Activated CD4-positive, alpha-beta memory T cell treated with anti-CD3 and anti-CD28 coated beads for 36 hours (primary cell): Measurements from ENCODE around the gene MYCBP2. TPM values are rescaled to one million over a fixed set of nuclear protein-coding genes. Genes with fewer than 3 reads are reported as not detected.

Experiments
- CTCF ChIA-PET: fragments of 350-600 bp; sonication (Branson Sonifier 250); formaldehyde crosslinking; loops from one replicate; lab custom pipeline; 2021; ENCODE audit warnings: antibody characterized with exemption, inconsistent platforms; lab: Charles Lee
- POLR2A ChIA-PET: fragments of 350-600 bp; sonication (Branson Sonifier 250); formaldehyde crosslinking; loops from one replicate; lab custom pipeline; 2021; ENCODE audit warnings: antibody characterized with exemption; lab: Charles Lee
- DNase-seq: peaks from one replicate; pipeline ENCODE4 v3.0.0-alpha.2; 2020
- H3K27ac Mint-ChIP-seq: one replicate; pipeline ENCODE4 v1.8.0; 2021; ENCODE audit warnings: mixed read lengths
- H3K27me3 Mint-ChIP-seq: one replicate; pipeline ENCODE4 v1.8.0; 2021; ENCODE audit warnings: mixed read lengths
- H3K36me3 Mint-ChIP-seq: one replicate; pipeline ENCODE4 v1.8.0; 2021; ENCODE audit warnings: mixed read lengths
- H3K4me1 Mint-ChIP-seq: one replicate; pipeline ENCODE4 v1.8.0; 2021; ENCODE audit warnings: low read depth, mixed read lengths
- H3K4me3 Mint-ChIP-seq: one replicate; pipeline ENCODE4 v1.8.0; 2021; ENCODE audit warnings: mild to moderate bottlenecking, mixed read lengths
- H3K9me3 Mint-ChIP-seq: one replicate; pipeline ENCODE4 v1.8.0; 2021; ENCODE audit warnings: mixed read lengths
- intact Hi-C: fragments of 100-400 bp; cut with micrococcal nuclease; formaldehyde crosslinking; loops from one replicate; pipeline ENCODE4 v1.15.1; 2023
- total RNA-seq, 2 experiments: library from RNA; stranded (reverse); gene quantifications; one replicate each; pipeline ENCODE4 v1.2.3, GENCODE V29; 2021

MYCBP2 gene
- total RNA-seq, 2 experiments from 2014 or later, result 67.3 to 79.4 TPM

- no peak for DNase-seq
- no peaks in the 10 kb centered on the region for H3K4me1 Mint-ChIP-seq
- ChIA-PET POLR2A (no interaction called here), CTCF (interaction anchor here (0.6 kb wide), 1 partner anchor 8 kb away, joined by 3 read pairs; no protein-coding TSS in a partner anchor)
- no peaks in the 10 kb centered on the region for H3K27me3 Mint-ChIP-seq
- H3K36me3 Mint-ChIP-seq, result peaks cover 44% of the 10 kb centered on the region
- intact Hi-C loops, result loop anchor here (10.0 kb wide), 1 partner anchor 335 kb away; no protein-coding TSS in a partner anchor
- no peak overlapping the region for H3K27ac Mint-ChIP-seq
- no peak overlapping the region for H3K4me3 Mint-ChIP-seq
- no peaks in the 10 kb centered on the region for H3K9me3 Mint-ChIP-seq
Measured at GRCh38 chr13:77139306-77139705, 187.6 kb downstream of the MYCBP2 start.

DNA sequence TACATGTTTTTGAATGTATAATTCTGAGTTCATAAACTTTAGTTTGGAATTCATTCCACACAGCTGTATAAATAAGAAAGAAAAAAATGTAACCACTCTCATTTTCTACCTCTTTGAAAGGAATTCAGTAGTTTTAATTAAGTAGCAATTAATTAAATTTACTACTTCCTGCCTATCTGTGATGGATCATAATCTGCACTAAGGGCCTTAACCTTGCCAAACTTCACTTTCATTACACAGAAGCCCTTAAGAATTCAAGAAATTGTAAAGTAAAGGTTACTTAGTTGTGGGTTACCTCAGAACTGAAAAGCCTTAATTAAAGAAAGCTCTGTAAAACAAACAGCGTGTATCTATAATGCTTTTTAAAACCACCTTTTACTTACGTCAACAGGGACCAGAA is 188.1 kb downstream of the MYCBP2 start:
- intact Hi-C loops, result loop anchor here (10.0 kb wide), 1 partner anchor 336 kb away; no protein-coding TSS in a partner anchor
- POLR2A ChIA-PET, result no interaction called here
- H3K36me3 Mint-ChIP-seq, result peaks cover 43% of the 10 kb centered on the region

GRCh38 chr13:77136902-77137420 is 189.9 kb downstream of the MYCBP2 start:
- intact Hi-C loops, result loop anchor here (10.0 kb wide), 1 partner anchor 338 kb away; no protein-coding TSS in a partner anchor
- Mint-ChIP-seq H3K27ac (no peak overlapping the region), H3K9me3 (no peaks in the 10 kb centered on the region), H3K36me3 (peaks cover 45% of the 10 kb centered on the region), H3K4me1 (no peaks in the 10 kb centered on the region), H3K4me3 (no peak overlapping the region), H3K27me3 (no peaks in the 10 kb centered on the region)
- ChIA-PET POLR2A (no interaction called here), CTCF (no interaction called here)
- DNase-seq, result no peak

More for the DNA sequence above, 188.1 kb downstream of the MYCBP2 start:
- Mint-ChIP-seq H3K4me3 (no peak overlapping the region), H3K27ac (no peak overlapping the region), H3K4me1 (no peaks in the 10 kb centered on the region), H3K27me3 (no peaks in the 10 kb centered on the region), H3K9me3 (no peaks in the 10 kb centered on the region)
- CTCF ChIA-PET, result no interaction called here
- DNase-seq, result no peak

DNA sequence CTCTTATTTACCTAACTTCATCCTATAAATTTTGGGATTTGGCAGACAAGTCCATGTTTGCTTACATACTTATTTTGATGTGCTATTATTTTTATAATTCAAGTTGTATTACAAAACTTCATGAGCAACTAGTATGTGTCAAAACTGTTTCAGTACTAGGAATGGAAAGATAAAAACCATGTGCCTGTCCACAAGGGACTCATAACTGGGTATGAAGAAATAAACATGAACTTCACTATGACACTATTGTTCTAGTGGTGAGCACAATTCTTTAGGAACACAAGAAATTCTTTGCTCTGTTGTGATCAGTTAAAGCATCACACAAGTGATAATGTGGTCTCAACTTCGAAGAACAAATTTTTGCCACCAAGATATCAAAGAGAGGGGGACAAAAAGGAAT is 202.5 kb downstream of the MYCBP2 start:
- CTCF ChIA-PET, result no interaction called here
- intact Hi-C loops, result no loop called here
- H3K4me1 Mint-ChIP-seq, result no peaks in the 10 kb centered on the region

GRCh38 chr13:77118134-77118533 is 208.8 kb downstream of the MYCBP2 start:
- no peaks in the 10 kb centered on the region for H3K27me3 Mint-ChIP-seq
- H3K4me3 Mint-ChIP-seq, result no peak overlapping the region
- no peaks in the 10 kb centered on the region for H3K9me3 Mint-ChIP-seq
- POLR2A ChIA-PET, result no interaction called here
- no peak for DNase-seq
- intact Hi-C loops, result no loop called here
- no peak overlapping the region for H3K27ac Mint-ChIP-seq
- CTCF ChIA-PET, result interaction anchor here (1.0 to 1.1 kb wide), 2 partner anchors 14 to 17 kb away, joined by 3 read pairs; no protein-coding TSS in a partner anchor
- no peaks in the 10 kb centered on the region for H3K4me1 Mint-ChIP-seq
- peaks cover 41% of the 10 kb centered on the region for H3K36me3 Mint-ChIP-seq

More for the DNA sequence above, 202.5 kb downstream of the MYCBP2 start:
- no peak for DNase-seq
- POLR2A ChIA-PET, result no interaction called here
- no peak overlapping the region for H3K27ac Mint-ChIP-seq
- H3K4me3 Mint-ChIP-seq, result no peak overlapping the region
- H3K27me3 Mint-ChIP-seq, result no peaks in the 10 kb centered on the region
- no peaks in the 10 kb centered on the region for H3K9me3 Mint-ChIP-seq
- peaks cover 22% of the 10 kb centered on the region for H3K36me3 Mint-ChIP-seq

DNA sequence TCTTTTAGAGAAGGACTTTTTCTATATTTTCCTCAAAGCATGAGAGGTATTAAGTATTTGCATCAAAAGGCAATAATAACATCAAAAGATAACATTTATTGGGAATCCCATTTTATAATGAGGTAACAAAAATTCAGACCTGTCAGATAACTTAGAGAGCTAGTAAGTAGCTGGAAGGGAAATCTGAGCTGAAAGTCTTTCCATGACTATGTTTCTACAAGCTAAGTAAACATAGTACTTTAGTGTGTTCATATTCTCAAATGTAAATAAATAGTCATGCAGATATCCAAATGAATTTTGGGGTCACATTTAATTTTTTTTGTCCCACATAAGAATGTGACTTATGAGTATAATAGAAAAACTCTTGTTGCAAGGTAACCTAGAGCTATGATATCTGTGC is 212.6 kb downstream of the MYCBP2 start:
- Mint-ChIP-seq H3K36me3 (peaks cover 62% of the 10 kb centered on the region), H3K9me3 (peaks cover 15% of the 10 kb centered on the region), H3K27me3 (no peaks in the 10 kb centered on the region), H3K27ac (no peak overlapping the region), H3K4me1 (no peaks in the 10 kb centered on the region), H3K4me3 (no peak overlapping the region)
- ChIA-PET CTCF (interaction anchor here (1.2 kb wide), 1 partner anchor 216 kb away, joined by 3 read pairs; no protein-coding TSS in a partner anchor), POLR2A (no interaction called here)
- DNase-seq, result no peak
- intact Hi-C loops, result no loop called here

GRCh38 chr13:77113496-77113895 is 213.4 kb downstream of the MYCBP2 start:
- H3K4me3 Mint-ChIP-seq, result no peak overlapping the region
- no peak overlapping the region for H3K27ac Mint-ChIP-seq
- no peaks in the 10 kb centered on the region for H3K4me1 Mint-ChIP-seq
- peaks cover 15% of the 10 kb centered on the region for H3K9me3 Mint-ChIP-seq
- CTCF ChIA-PET, result interaction anchor here (1.2 kb wide), 1 partner anchor 217 kb away, joined by 3 read pairs; no protein-coding TSS in a partner anchor
- H3K36me3 Mint-ChIP-seq, result peaks cover 61% of the 10 kb centered on the region
- H3K27me3 Mint-ChIP-seq, result no peaks in the 10 kb centered on the region
- intact Hi-C loops, result no loop called here
- no peak for DNase-seq
- POLR2A ChIA-PET, result no interaction called here

- no peak overlapping the region for H3K4me3 Mint-ChIP-seq
- ChIA-PET CTCF (no interaction called here), POLR2A (interaction anchor here (0.6 kb wide), 1 partner anchor 76 kb away, joined by 3 read pairs; no protein-coding TSS in a partner anchor)
- no peak overlapping the region for H3K27ac Mint-ChIP-seq
- H3K27me3 Mint-ChIP-seq, result no peaks in the 10 kb centered on the region
- peaks cover 16% of the 10 kb centered on the region for H3K36me3 Mint-ChIP-seq
- H3K4me1 Mint-ChIP-seq, result no peaks in the 10 kb centered on the region
- no peaks in the 10 kb centered on the region for H3K9me3 Mint-ChIP-seq
- intact Hi-C loops, result no loop called here
- no peak for DNase-seq
Measured at GRCh38 chr13:77105051-77105450, 221.8 kb downstream of the MYCBP2 start.

- CTCF ChIA-PET, result no interaction called here
- H3K27ac Mint-ChIP-seq, result no peak overlapping the region
- H3K36me3 Mint-ChIP-seq, result peaks cover 30% of the 10 kb centered on the region
- no peaks in the 10 kb centered on the region for H3K9me3 Mint-ChIP-seq
- intact Hi-C loops, result no loop called here
- DNase-seq, result no peak
- no peak overlapping the region for H3K4me3 Mint-ChIP-seq
- no peaks in the 10 kb centered on the region for H3K27me3 Mint-ChIP-seq
- POLR2A ChIA-PET, result interaction anchor here (0.6 kb wide), 1 partner anchor 9 kb away, joined by 3 read pairs; no protein-coding TSS in a partner anchor
- no peaks in the 10 kb centered on the region for H3K4me1 Mint-ChIP-seq
Measured at GRCh38 chr13:77099415-77099814, 227.5 kb downstream of the MYCBP2 start.

- CTCF ChIA-PET, result interaction anchor here (0.9 kb wide), 1 partner anchor 21 kb away, joined by 4 read pairs; no protein-coding TSS in a partner anchor
- Mint-ChIP-seq H3K4me1 (no peaks in the 10 kb centered on the region), H3K4me3 (no peak overlapping the region), H3K27me3 (no peaks in the 10 kb centered on the region), H3K36me3 (peaks cover 47% of the 10 kb centered on the region), H3K9me3 (no peaks in the 10 kb centered on the region), H3K27ac (no peak overlapping the region)
- intact Hi-C loops, result no loop called here
- POLR2A ChIA-PET, result no interaction called here
- no peak for DNase-seq
Measured at GRCh38 chr13:77095288-77095687, 231.6 kb downstream of the MYCBP2 start.

DNA sequence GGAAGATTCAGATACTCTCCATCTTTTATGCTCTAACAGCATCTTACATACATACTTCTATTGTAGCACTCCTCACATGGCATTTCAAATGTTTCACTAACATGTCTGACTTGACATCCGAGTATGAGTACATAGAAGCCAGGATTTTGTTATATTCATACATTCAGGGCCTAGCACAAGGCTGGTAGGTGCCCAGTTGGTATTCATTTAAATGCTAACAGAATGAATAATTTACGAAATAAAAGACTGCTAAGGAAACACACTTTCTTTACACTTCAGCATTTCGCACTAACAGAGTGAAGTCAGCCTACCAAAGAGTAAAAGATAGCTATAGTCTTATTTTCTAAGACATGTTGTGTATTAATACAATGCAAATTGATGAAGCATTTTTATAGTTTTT is 232.1 kb downstream of the MYCBP2 start:
- Mint-ChIP-seq H3K36me3 (peaks cover 46% of the 10 kb centered on the region), H3K27ac (no peak overlapping the region), H3K4me3 (no peak overlapping the region), H3K4me1 (no peaks in the 10 kb centered on the region), H3K9me3 (no peaks in the 10 kb centered on the region), H3K27me3 (no peaks in the 10 kb centered on the region)
- POLR2A ChIA-PET, result no interaction called here
- intact Hi-C loops, result no loop called here
- CTCF ChIA-PET, result no interaction called here
- no peak for DNase-seq

DNA sequence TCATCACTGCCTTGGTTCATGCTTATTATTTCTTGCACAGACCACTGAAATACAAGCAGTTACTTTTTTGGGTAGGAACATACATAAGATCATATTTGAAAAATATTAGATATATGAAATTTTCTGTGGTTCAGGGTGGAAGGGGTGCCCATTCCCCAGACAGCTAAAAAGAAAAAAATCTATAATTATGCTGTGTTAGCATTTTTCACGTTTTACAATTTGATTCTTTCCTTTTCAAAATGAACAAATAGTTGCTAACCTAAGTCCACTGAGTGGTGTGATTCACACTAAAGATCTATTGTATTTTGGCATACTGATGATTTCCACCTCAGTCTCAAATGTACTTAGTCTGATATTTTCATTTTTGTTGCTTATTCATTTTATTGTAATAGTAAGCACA is 233.2 kb downstream of the MYCBP2 start:
- ChIA-PET POLR2A (no interaction called here), CTCF (interaction anchor here (1.0 kb wide), 1 partner anchor 13 kb away, joined by 4 read pairs; no protein-coding TSS in a partner anchor)
- H3K9me3 Mint-ChIP-seq, result no peaks in the 10 kb centered on the region
- intact Hi-C loops, result no loop called here
- no peak overlapping the region for H3K4me3 Mint-ChIP-seq
- H3K27me3 Mint-ChIP-seq, result no peaks in the 10 kb centered on the region
- no peaks in the 10 kb centered on the region for H3K4me1 Mint-ChIP-seq
- DNase-seq, result no peak
- no peak overlapping the region for H3K27ac Mint-ChIP-seq
- peaks cover 51% of the 10 kb centered on the region for H3K36me3 Mint-ChIP-seq

DNA sequence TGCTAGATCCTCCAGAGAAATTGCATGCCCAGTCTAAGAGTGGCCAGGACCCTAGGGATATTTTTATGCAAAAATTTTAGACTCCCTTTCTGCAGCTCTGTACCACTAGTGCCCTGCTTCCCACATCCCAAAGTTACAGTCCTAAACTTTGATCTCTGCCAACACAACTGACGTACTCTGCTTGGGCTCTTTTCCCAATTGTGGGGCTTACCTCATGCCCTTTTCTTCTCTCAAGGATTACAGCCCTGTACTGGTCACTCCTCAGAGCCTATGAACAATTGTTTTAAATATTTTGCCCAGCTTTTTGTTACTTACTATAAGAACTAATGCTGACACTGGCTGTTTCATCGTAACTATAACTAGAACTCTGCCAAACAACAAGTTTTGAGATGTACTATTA is 242.1 kb downstream of the MYCBP2 start:
- ChIA-PET CTCF (no interaction called here), POLR2A (no interaction called here)
- Mint-ChIP-seq H3K4me1 (no peaks in the 10 kb centered on the region), H3K27ac (no peak overlapping the region), H3K9me3 (no peaks in the 10 kb centered on the region), H3K36me3 (peaks cover 50% of the 10 kb centered on the region), H3K4me3 (no peak overlapping the region), H3K27me3 (no peaks in the 10 kb centered on the region)
- DNase-seq, result no peak
- intact Hi-C loops, result no loop called here
